H9 (cell line): Measurements from ENCODE around the gene GCC2. TPM values are rescaled to one million over a fixed set of nuclear protein-coding genes. Genes with fewer than 3 reads are reported as not detected.

Experiments used
- DNase-seq: peaks from one replicate; pipeline ENCODE4 v3.0.0-alpha.2; 2017
- H2AFZ ChIP-seq: one replicate; pipeline ENCODE4 v1.6.1; 2013; ENCODE audit warnings: mild to moderate bottlenecking, low read length, control low read depth, moderate library complexity
- H2AK5ac ChIP-seq: 2 replicates; pipeline ENCODE4 v1.6.1; 2013; ENCODE audit warnings: low read length, control low read depth, mixed read lengths; ENCODE audit not compliant: insufficient read length
- H2BK120ac ChIP-seq: one replicate; pipeline ENCODE4 v1.6.1; 2013; ENCODE audit warnings: low read depth, mild to moderate bottlenecking, low read length, control low read depth, inconsistent platforms; ENCODE audit not compliant: poor library complexity, severe bottlenecking
- H2BK12ac ChIP-seq: 2 replicates; pipeline ENCODE4 v1.6.1; 2013; ENCODE audit warnings: low read length, control low read depth, mixed read lengths, low read depth; ENCODE audit not compliant: insufficient read length
- H2BK15ac ChIP-seq: 2 replicates; pipeline ENCODE4 v1.6.1; 2013; ENCODE audit warnings: low read depth, low read length, control low read depth
- H2BK20ac ChIP-seq: one replicate; pipeline ENCODE4 v1.6.1; 2013; ENCODE audit warnings: low read depth, mild to moderate bottlenecking, low read length, control low read depth, inconsistent platforms; ENCODE audit not compliant: poor library complexity, severe bottlenecking
- H2BK5ac ChIP-seq: 2 replicates; pipeline ENCODE4 v1.6.1; 2013; ENCODE audit warnings: low read length, control low read depth, mixed read lengths; ENCODE audit not compliant: insufficient read length
- H3K14ac ChIP-seq: 2 replicates; pipeline ENCODE4 v1.6.1; 2013; ENCODE audit warnings: low read length, control low read depth; ENCODE audit not compliant: insufficient read depth
- H3K18ac ChIP-seq: 2 replicates; pipeline ENCODE4 v1.6.1; 2013; ENCODE audit warnings: low read depth, mild to moderate bottlenecking, mixed read lengths, low read length, control low read depth; ENCODE audit not compliant: insufficient read length
- H3K23ac ChIP-seq: 2 replicates; pipeline ENCODE4 v1.6.1; 2013; ENCODE audit warnings: low read length, control low read depth, mixed read lengths, low read depth; ENCODE audit not compliant: insufficient read length
- H3K23me2 ChIP-seq: 2 replicates; pipeline ENCODE4 v1.6.1; 2013; ENCODE audit warnings: low read depth, mild to moderate bottlenecking, mixed read lengths, low read length, control low read depth; ENCODE audit not compliant: insufficient read length, poor library complexity, severe bottlenecking
- H3K27ac ChIP-seq: 2 replicates; pipeline ENCODE4 v1.5.1; 2013; ENCODE audit warnings: low read length, control low read depth, mixed read lengths, low read depth; ENCODE audit not compliant: insufficient read length
- H3K27me3 ChIP-seq: 2 replicates; pipeline ENCODE4 v1.6.1; 2013; ENCODE audit warnings: low read length, control low read depth, inconsistent platforms; ENCODE audit not compliant: insufficient read depth
- H3K4ac ChIP-seq: 2 replicates; pipeline ENCODE4 v1.6.1; 2013; ENCODE audit warnings: low read depth, mild to moderate bottlenecking, control low read depth, inconsistent platforms, low read length, moderate library complexity
- H3K4me1 ChIP-seq: 2 replicates; pipeline ENCODE4 v1.6.1; 2013; ENCODE audit warnings: low read length, control low read depth, inconsistent platforms; ENCODE audit not compliant: insufficient read depth
- H3K4me2 ChIP-seq: 2 replicates; pipeline ENCODE4 v1.6.1; 2013; ENCODE audit warnings: low read length, control low read depth, mixed read lengths; ENCODE audit not compliant: insufficient read length, insufficient read depth
- H3K56ac ChIP-seq: 2 replicates; pipeline ENCODE4 v1.6.1; 2013; ENCODE audit warnings: low read depth, mild to moderate bottlenecking, mixed read lengths, low read length, control low read depth; ENCODE audit not compliant: insufficient read length
- H3K79me1 ChIP-seq: 2 replicates; pipeline ENCODE4 v1.6.1; 2013; ENCODE audit warnings: low read depth, mild to moderate bottlenecking, moderate library complexity, low read length, control low read depth, inconsistent platforms; ENCODE audit not compliant: insufficient read depth, poor library complexity, severe bottlenecking
- H3K79me2 ChIP-seq: 2 replicates; pipeline ENCODE4 v1.6.1; 2013; ENCODE audit warnings: low read length, control low read depth, inconsistent platforms; ENCODE audit not compliant: insufficient read depth
- H3K9ac ChIP-seq: 2 replicates; pipeline ENCODE4 v1.6.1; 2013; ENCODE audit warnings: low read length, control low read depth, mixed read lengths; ENCODE audit not compliant: insufficient read length; ENCODE audit errors: extremely low read depth
- H3K9me3 ChIP-seq: one replicate; pipeline ENCODE4 v1.6.1; 2013; ENCODE audit warnings: low read depth, low read length, inconsistent platforms; ENCODE audit not compliant: control insufficient read depth
- H3T11ph ChIP-seq: one replicate; pipeline ENCODE4 v1.6.1; 2013; ENCODE audit warnings: mild to moderate bottlenecking, low read length, control low read depth, inconsistent platforms
- H4K20me1 ChIP-seq: one replicate; pipeline ENCODE4 v1.6.1; 2013; ENCODE audit not compliant: control insufficient read depth, insufficient read length, insufficient read depth
- H4K5ac ChIP-seq: 2 replicates; pipeline ENCODE4 v1.6.1; 2013; ENCODE audit warnings: low read depth, mild to moderate bottlenecking, mixed read lengths, low read length, control low read depth; ENCODE audit not compliant: insufficient read length
- H4K8ac ChIP-seq: replicated peaks from 2 replicates; pipeline ENCODE4 v1.6.1; 2013; ENCODE audit warnings: low read length, control low read depth, mixed read lengths, low read depth; ENCODE audit not compliant: insufficient read length
- H4K91ac ChIP-seq: 2 replicates; pipeline ENCODE4 v1.6.1; 2013; ENCODE audit warnings: low read depth, mild to moderate bottlenecking, moderate library complexity, mixed read lengths, low read length, control low read depth; ENCODE audit not compliant: insufficient read length
- H3K27ac Mint-ChIP-seq, 3 experiments: 2 replicates in 2 of 3; 3 replicates in 1 of 3; pipeline ENCODE4 v1.8.0; 2020 to 2021; ENCODE audit warnings: mixed read lengths in 3 of 3, mild to moderate bottlenecking in 1 of 3, moderate library complexity in 1 of 3
- H3K27me3 Mint-ChIP-seq: 2 replicates; pipeline ENCODE4 v1.8.0; 2021; ENCODE audit warnings: low read depth, mild to moderate bottlenecking, moderate library complexity, mixed read lengths
- H3K36me3 Mint-ChIP-seq, 3 experiments: 2 replicates in 2 of 3; 3 replicates in 1 of 3; pipeline ENCODE4 v1.8.0; 2020 to 2021; ENCODE audit warnings: low read depth in 3 of 3, mixed read lengths in 3 of 3; ENCODE audit not compliant: insufficient read depth in 1 of 3
- H3K4me1 Mint-ChIP-seq, 2 experiments: 2 replicates each; pipeline ENCODE4 v1.8.0; 2020; ENCODE audit warnings: mixed read lengths in 2 of 2
- H3K4me3 Mint-ChIP-seq, 2 experiments: 2 replicates in 1 of 2; 3 replicates in 1 of 2; pipeline ENCODE4 v1.8.0; 2020 to 2021; ENCODE audit warnings: mild to moderate bottlenecking in 2 of 2, mixed read lengths in 2 of 2, moderate library complexity in 1 of 2
- H3K9me3 Mint-ChIP-seq, 2 experiments: 2 replicates in 1 of 2; 3 replicates in 1 of 2; pipeline ENCODE4 v1.8.0; 2020; ENCODE audit warnings: mild to moderate bottlenecking in 2 of 2, mixed read lengths in 2 of 2, moderate library complexity in 1 of 2
- CTCF ChIP-seq: fragments of 200-600 bp; sonication (generic); conservative IDR thresholded peaks from 3 replicates; pipeline ENCODE4 v1.8.0; 2021; ENCODE audit warnings: antibody characterized with exemption, mild to moderate bottlenecking
- WGBS: extraction: QIAGEN DNeasy Blood & Tissue Kit; methylation state at CpG from one replicate; pipeline ENCODE4 v1.1.7; 2013; ENCODE audit warnings: missing lambda C conversion rate, low lambda C conversion rate, mixed read lengths; ENCODE audit not compliant: insufficient read length; ENCODE audit errors: extremely low coverage; 5-methylcytosine and 5-hydroxymethylcytosine counted together
- total RNA-seq: library from RNA; stranded (reverse); gene quantifications from 2 replicates; pipeline ENCODE4 v1.2.1, GENCODE V29; 2021

Gene GCC2
- total RNA-seq, 1 experiment from 2014 or later, result 53.3 TPM

GRCh38 chr2:108444941-108445840 lies 3.8 kb upstream of the GCC2 start:
- Histone ChIP-seq H3K4me1 (peaks cover 2% of the 10 kb centered on the region; the same call in 1 of the 2 replicates), H3K27me3 (no peaks in the 10 kb centered on the region), H3K9ac (no peak overlapping the region), H3K23ac (no peak overlapping the region), H3K14ac (no peak overlapping the region), H2BK5ac (no peak overlapping the region), H3K27ac (no peak overlapping the region), H3K79me2 (no peaks in the 10 kb centered on the region; the same call in 1 of the 2 replicates), H2BK20ac (no peak overlapping the region), H3K56ac (no peak overlapping the region), H3T11ph (no peak overlapping the region), H2BK15ac (no peak overlapping the region), H4K91ac (no peak overlapping the region), H3K4ac (no peak overlapping the region), H2BK120ac (peak overlapping the region; percentile 88), H4K20me1 (no peaks in the 10 kb centered on the region), H2BK12ac (no peak overlapping the region), H2AFZ (no peak overlapping the region), H3K79me1 (no peaks in the 10 kb centered on the region), H3K23me2 (no peaks in the 10 kb centered on the region), H3K18ac (peak overlapping the region; percentile 49), H4K8ac (no peak overlapping the region), H3K4me2 (no peak overlapping the region), H2AK5ac (no peak overlapping the region), H3K9me3 (no peaks in the 10 kb centered on the region), H4K5ac (no peak overlapping the region)
- H3K9me3 Mint-ChIP-seq, result no peaks in the 10 kb centered on the region
- no peaks in the 10 kb centered on the region for H3K27me3 Mint-ChIP-seq
- DNase-seq, result peak; percentile 57
- H3K36me3 Mint-ChIP-seq, result no peaks in the 10 kb centered on the region
- no peak for TF ChIP-seq CTCF
- peaks cover 15 to 16% of the 10 kb centered on the region in 2 experiments for H3K4me1 Mint-ChIP-seq
- no peak overlapping the region; a peak in 1 of 7 replicates for H3K27ac Mint-ChIP-seq
- no peak overlapping the region for H3K4me3 Mint-ChIP-seq
- no CpG with 5 or more reads among the region's 1 CpG for WGBS
